H4 (cell line): ENCODE results near the gene S100A12. TPM values are rescaled to one million over a fixed set of nuclear protein-coding genes. Genes with fewer than 3 reads are reported as not detected.
"Not testable (repeated sequence)": the region's sequence is repeated elsewhere in the genome, so short reads cannot be mapped to it uniquely, and the experiment has no call there.

ENCODE experiments used
- DNase-seq: peaks from one replicate; pipeline ENCODE4 v3.0.0-alpha.2; 2015; ENCODE audit warnings: low spot score
- total RNA-seq: library from RNA; depleted of rRNA; stranded (reverse); fragments of >200 nt; shearing (Covaris generic); gene quantifications from 2 replicates; pipeline ENCODE4 v1.2.3, GENCODE V29; 2014

The S100A12 gene
- total RNA-seq, 1 experiment from 2014 or later: not detected

- peak; percentile 36 for DNase-seq
Measured at GRCh38 chr1:153353226-153353947, 22.0 kb downstream of the S100A12 start.

- DNase-seq: peak; percentile 67
Measured at GRCh38 chr1:153352523-153352922, 22.9 kb downstream of the S100A12 start.

- DNase-seq: no peak
Measured at GRCh38 chr1:153350321-153350957, 25.0 kb downstream of the S100A12 start.

DNA sequence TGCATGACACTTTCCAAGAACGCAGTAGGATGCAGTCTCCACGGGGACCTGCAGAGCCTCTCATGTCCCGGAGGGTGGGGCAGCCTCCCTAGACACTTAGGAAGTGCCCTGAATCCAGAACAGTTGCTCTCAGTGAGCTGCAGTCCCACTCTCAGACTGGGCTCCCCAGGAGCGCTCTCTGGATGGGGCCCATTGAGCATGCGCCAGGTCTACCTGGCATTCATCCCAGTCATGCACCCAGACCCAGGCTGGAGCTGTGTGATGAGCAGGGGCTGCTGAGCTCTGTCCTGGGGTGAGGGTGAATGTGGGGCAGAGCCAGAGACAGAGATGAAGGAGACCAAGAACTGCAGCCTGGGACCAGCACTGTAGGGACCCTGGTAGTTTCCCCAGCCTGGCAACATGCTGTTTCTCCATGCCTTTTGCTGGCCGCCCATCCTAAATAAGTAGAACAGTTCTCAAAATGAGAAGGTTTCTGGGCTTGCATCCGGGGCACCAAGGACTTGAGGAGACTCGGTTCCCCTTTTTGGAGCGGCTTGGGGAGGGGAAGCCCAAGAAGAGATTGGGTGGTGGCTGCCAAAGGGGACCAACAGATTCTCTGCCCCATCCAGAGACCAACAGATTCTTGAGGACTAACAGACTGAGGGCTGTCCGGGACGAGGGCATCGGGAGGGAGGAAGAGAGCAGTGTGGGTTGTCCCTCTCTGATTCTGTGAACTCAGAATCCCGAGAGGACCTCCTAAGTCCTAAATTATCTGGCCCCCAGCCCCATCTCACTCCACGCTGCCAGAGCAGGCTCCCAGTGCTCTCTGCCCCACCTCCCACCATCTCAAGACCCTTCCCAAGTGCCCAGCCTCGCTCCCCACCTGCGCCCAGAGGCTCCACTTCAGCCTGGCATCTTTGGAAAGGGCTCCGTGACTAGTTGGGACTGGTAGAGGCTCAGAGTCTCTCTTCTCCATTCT lies 25.8 kb downstream of the S100A12 start:
- no peak for DNase-seq

DNA sequence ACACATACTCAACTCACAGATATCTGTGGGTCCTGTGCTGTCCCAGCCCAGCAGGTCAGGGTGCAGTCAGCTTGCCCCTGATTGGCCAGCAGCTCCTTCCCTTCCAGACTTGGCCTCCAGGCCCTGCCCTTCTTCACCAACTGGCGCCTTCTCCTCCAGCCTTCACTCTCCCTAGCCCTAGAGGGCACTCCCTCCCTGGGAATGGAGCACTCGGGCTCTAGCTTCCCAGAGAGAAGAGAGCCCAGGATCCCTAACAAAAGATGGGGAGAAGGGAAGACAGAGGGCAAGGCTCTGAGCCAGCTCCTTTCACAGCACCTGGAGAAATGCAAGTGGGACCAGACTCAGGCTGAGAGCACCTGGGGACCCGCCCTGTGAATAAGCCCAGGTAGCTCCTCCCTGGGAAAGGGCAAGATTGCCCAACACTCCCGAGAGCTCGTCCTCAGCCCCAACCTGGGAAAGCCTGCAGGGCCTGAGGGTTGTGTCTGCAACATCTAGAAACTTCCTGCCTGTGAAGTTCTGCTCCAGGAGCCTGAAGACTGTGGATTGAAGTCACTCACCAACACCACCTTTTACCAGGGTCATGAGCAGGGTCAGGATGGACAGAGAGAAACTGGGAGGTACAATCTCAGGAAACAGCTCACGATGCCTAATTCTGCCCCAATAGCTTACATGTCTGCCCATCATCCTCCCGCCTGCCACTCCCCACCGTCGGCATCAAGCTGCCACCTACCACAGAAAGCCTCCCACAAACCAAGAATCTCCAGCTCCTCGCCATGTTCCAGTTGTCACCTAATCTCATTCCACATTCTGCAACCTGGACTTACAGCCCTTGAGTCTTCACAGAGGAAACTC lies 26.7 kb downstream of the S100A12 start, which contains the start of gene PGLYRP4:
TSS of gene PGLYRP4 (minus strand) at position 331 of the 852 bp plus-strand sequence. CDS start 909 bp downstream, outside the sequence.
- DNase-seq: no peak

- no peak for DNase-seq
Measured at GRCh38 chr1:153347856-153348255, 27.6 kb downstream of the S100A12 start.

- DNase-seq: not testable (repeated sequence)
Measured at GRCh38 chr1:153347049-153347448, 28.4 kb downstream of the S100A12 start.

DNA sequence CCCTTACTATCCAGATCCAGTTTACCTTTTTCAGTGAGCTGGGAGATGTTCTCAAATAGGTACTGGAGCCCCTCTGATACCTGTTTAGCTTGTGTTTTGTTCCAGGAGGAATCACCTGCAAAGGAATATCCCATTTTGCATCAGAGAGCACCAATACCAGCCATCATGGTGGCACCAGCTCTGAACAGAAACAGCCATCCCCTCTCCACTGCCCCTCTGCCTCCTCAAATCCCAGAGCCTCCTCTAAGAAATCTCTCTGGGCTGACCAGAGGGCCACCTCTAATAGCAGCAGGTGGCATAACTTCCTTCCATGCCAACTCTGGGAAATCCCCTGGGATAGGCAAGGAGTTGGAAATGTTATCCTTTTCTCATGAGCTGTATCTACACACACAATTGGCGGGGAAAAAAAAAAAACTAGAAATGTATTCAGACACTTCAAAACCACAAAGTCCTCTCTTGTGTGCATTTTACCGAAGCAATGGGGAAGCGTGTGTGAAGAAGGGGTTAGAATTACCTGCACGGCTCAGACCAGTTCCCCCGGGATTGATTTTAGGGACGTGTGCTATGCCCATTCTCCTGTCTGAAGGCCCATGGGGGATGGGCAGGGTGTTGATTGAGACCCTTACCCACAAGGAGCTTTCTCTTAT lies 29.2 kb downstream of the S100A12 start:
- DNase-seq: no peak

DNA sequence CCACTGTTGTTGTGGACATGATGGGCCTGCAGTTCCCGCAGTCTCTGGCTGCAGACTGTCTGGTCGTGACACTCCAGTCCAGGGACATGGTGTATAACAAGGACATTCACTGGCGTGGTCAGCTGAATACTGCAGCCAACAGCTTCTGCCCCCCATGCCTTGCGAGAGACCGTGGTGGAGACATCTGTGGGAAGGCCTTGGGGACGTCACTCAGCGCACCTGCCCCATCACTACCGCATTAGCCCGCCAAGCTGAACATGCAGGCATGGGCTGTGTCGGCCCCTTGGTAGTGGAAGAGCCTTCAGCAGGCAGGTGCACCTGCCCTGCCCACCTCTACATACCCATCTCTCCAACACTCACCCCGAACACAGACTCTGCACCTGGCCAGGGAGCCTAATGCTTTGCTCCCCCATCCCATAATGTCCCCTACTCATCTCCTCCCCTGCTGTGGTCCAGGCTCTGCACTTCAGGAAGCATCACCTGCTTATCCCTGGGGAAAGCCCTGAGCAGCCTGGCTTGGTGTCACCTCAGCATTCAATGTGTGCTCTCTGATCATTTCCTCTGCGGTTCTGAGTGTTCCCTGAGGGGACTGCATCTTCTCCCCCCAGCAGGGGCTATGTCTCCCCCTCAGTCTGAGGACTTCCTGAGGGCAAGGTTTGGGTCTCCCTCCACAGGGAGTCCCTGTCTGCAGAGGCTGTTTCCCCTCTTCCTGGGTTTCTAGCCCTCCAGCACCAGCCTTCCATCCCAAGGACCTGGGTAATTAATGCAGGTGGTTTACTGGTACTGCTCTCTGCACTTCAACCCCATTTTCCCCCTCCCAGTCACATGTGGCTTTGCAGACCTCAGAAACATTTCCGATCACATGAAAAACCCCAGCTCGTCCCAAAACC lies 30.0 kb downstream of the S100A12 start:
- DNase-seq: no peak

DNA sequence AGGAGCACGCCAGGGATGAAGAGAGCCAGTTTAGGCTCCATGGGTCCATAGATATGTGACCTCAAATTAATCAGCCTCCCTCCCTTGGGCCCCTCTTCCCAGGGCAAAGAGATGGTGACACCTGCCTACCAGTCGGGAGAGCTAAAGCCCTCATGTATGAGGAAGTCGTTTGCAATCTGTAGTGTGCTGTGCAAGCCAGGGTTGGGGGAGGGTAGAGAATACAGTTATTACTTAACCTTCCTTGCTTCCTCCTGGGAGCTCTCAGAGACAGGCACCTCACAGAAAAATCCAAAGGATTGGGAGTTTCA lies 30.7 kb downstream of the S100A12 start:
- DNase-seq: no peak

- DNase-seq: no peak
Measured at GRCh38 chr1:153343811-153344717, 31.4 kb downstream of the S100A12 start.

DNA sequence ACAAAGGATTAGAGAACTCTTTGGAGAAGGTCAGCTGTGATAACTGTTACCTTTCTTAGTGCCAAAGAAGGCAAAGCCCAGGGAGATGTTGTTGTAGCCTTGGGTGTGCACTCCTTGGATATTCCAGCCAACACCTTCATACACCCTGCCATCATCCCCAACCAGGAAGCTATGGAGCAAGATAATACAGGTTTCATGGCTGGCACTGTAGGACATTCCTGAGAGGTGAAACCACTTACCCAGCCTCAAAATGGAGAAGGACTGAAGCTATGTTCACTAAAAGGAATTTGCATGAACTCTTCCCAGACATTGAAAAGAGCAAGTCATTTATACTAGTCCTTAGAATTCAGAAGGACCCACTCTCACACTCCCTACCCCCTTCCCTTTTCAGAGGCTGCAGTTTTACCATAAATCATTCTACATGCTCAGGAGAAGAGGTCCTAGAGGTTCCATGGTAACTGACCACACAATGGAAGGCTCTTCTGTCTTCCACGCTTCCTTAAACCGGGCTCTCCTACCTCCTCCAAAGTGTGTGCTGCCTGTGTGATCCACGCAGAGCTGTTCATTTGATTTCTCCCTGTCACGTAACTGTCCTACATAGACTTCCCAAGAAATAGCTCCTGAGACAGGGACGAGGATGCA lies 32.3 kb downstream of the S100A12 start:
- DNase-seq: no peak

GRCh38 chr1:153342178-153342577 lies 33.2 kb downstream of the S100A12 start:
- DNase-seq: no peak

- DNase-seq: no peak
Measured at GRCh38 chr1:153341431-153341934, 33.9 kb downstream of the S100A12 start.

DNA sequence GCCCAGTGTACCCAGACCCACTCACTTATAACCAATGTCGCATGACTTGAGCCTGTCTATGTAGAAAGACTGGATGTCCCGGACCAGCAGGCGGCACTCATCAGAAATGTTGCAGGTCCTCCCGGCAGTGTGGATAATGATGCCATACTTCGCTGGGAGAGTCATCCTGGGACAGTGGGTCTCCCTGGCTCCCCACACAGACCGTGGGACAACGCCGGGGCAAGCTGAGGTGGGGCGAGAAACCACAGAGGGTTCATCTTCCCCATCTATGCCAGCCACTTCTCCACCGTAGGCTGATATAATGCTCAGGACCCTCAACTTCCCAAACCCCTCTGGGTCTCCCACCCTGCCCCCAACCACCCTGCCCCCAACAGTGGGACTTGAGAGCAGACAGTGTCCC lies 35.1 kb downstream of the S100A12 start:
- DNase-seq: no peak

- no peak for DNase-seq
Measured at GRCh38 chr1:153339802-153340201, 35.6 kb downstream of the S100A12 start.

- no peak for DNase-seq
Measured at GRCh38 chr1:153337980-153338853, 37.2 kb downstream of the S100A12 start.
